Measurements from ENCODE around the gene PWWP2A. TPM values are rescaled to one million over a fixed set of nuclear protein-coding genes. Genes with fewer than 3 reads are reported as not detected.

The PWWP2A gene
- total and polyA plus RNA-seq, 2 of the 4 experiments (the other 2 are of a cell fraction) = 8.8 to 12.5 TPM

GRCh38 chr5:160081495-160081894, 37.8 kb downstream of the PWWP2A start:
- no peak overlapping the region for H3K4me3 ChIP-seq (ENCODE audit: insufficient read depth, low read depth, low read length)
- no peak overlapping the region for H4K91ac ChIP-seq (ENCODE audit: insufficient read depth, low read depth, low read length)
- no peaks in the 10 kb centered on the region for H4K20me1 ChIP-seq (ENCODE audit: insufficient read depth, low read length)
- H3K18ac ChIP-seq (ENCODE audit: low read depth, low read length) = no peak overlapping the region
- H3K9me3 ChIP-seq (ENCODE audit: control insufficient read depth, insufficient read depth, low read length) = no peaks in the 10 kb centered on the region
- no peak overlapping the region for H3K27ac ChIP-seq (ENCODE audit: insufficient read depth, low read length)
- no peak overlapping the region for H2AK9ac ChIP-seq (replicated peaks; ENCODE audit: low read depth, low read length, poor library complexity)
- ChIA-PET CTCF (interaction anchor here (0.5 to 1.8 kb wide), 3 partner anchors 31 to 310 kb away, joined by 3 to 5 read pairs (median 3); no protein-coding TSS in a partner anchor), POLR2A (ENCODE audit: unreplicated experiment) (interaction anchor here (1.0 kb wide), 1 partner anchor 85 kb away, joined by 4 read pairs; no protein-coding TSS in a partner anchor)
- H3K4ac ChIP-seq (ENCODE audit: low read depth, low read length) = no peak overlapping the region
- BruUV-seq (replicated peaks) = no TSS peak
- dilution Hi-C loops (cut with HindIII; ENCODE audit: low sequenced_read_pairs, unreplicated experiment) (no loop called here), in situ Hi-C loops (cut with MboI; ENCODE audit: low sequenced_read_pairs) (no loop called here), intact Hi-C loops (cut with micrococcal nuclease) (loop anchor here (2.0 to 10.0 kb wide), 2 partner anchors 37 to 313 kb away; partner anchors contain the start of gene PWWP2A)
- no peak overlapping the region for H3K14ac ChIP-seq (replicated peaks; ENCODE audit: low read depth, low read length)
- peak overlapping the region in 1 of 2 experiments; percentile 12; a peak in 1 of 4 replicates for H4K8ac ChIP-seq (ENCODE audit: low read depth in 2 of 2, low read length in 2 of 2)
- H2BK15ac ChIP-seq (ENCODE audit: low read depth, low read length) = no peak overlapping the region
- H3K36me3 ChIP-seq (ENCODE audit: control insufficient read depth, insufficient read depth, low read length) = peaks cover 4% of the 10 kb centered on the region; the same call in 1 of the 2 replicates
- TF ChIP-seq MAZ (IDR thresholded peaks at IDR 0.05; ENCODE audit: borderline replicate concordance, low read depth, low read length) = no peak
- TF ChIP-seq SMC3 (IDR thresholded peaks at IDR 0.05; ENCODE audit: low read depth, low read length) = no peak
- no peak for TF ChIP-seq MAFK (IDR thresholded peaks at IDR 0.05; ENCODE audit: low read depth, low read length)
- TF ChIP-seq POLR2A (IDR thresholded peaks at IDR 0.05; ENCODE audit: low read depth, low read length) = no peak
- no peak for TF ChIP-seq NFE2L2 (IDR thresholded peaks at IDR 0.05; ENCODE audit: low read depth, low read length)
- TF ChIP-seq ELK1 (IDR thresholded peaks at IDR 0.05; ENCODE audit: borderline replicate concordance, low read depth, low read length) = no peak
- TF ChIP-seq FOS (IDR thresholded peaks at IDR 0.05; ENCODE audit: low read depth, low read length) = no peak
- TF ChIP-seq RAD21 (IDR thresholded peaks at IDR 0.05; ENCODE audit: low read length) = no peak
- no peak for TF ChIP-seq CEBPB (IDR thresholded peaks at IDR 0.05; ENCODE audit: low read depth, low read length)
- TF ChIP-seq CTCF (conservative IDR thresholded peaks at IDR 0.05; ENCODE audit: low read depth, low read length) = no peak
- no peak for TF ChIP-seq MXI1 (IDR thresholded peaks at IDR 0.05; ENCODE audit: borderline replicate concordance, low read depth, low read length)
- TF ChIP-seq CHD1 (IDR thresholded peaks at IDR 0.05; ENCODE audit: low read depth, low read length) = no peak
- TF ChIP-seq RCOR1 (IDR thresholded peaks at IDR 0.05; ENCODE audit: insufficient replicate concordance, low read length) = no peak
- no peak for TF ChIP-seq RFX5 (IDR thresholded peaks at IDR 0.05; ENCODE audit: low read depth, low read length)
- no peak for TF ChIP-seq USF2 (IDR thresholded peaks at IDR 0.05; ENCODE audit: low read depth, low read length)
- no peaks in the 10 kb centered on the region for H3K27me3 ChIP-seq (ENCODE audit: control insufficient read depth, insufficient read depth, low read length)
- ATAC-seq (ENCODE audit: low read depth) (no peak), DNase-seq (no peak)
- 0 out of 2 replicates have a peak overlapping the region, but pooled peaks have one; percentile 23 for H2BK120ac ChIP-seq (ENCODE audit: low read depth, low read length)
- H2AK5ac ChIP-seq (ENCODE audit: low read depth, low read length) = no peak overlapping the region
- no peak overlapping the region for H3K4me2 ChIP-seq (ENCODE audit: low read depth, low read length)
- H4K5ac ChIP-seq (ENCODE audit: low read depth, low read length) = no peak overlapping the region
- H2BK5ac ChIP-seq (ENCODE audit: low read depth, low read length, poor library complexity, severe bottlenecking) = no peak overlapping the region
- 100% methylated on average over 1 of the region's 3 CpGs; no CpG with 5 or more reads in 1 of the 2 experiments for WGBS, 2 experiments (ENCODE audit: extremely low coverage in 2 of 2, insufficient read length in 1 of 2)
- no peak overlapping the region for H3K56ac ChIP-seq (ENCODE audit: extremely low read depth, insufficient read depth, low read length)
- H3K79me1 ChIP-seq (ENCODE audit: low read depth in 1 of 2, low read length in 2 of 2) = peaks cover 13 to 29% of the 10 kb centered on the region in 2 experiments
- H2BK20ac ChIP-seq (ENCODE audit: low read depth, low read length) = no peak overlapping the region
- peaks cover 14% of the 10 kb centered on the region for H3K4me1 ChIP-seq (ENCODE audit: control insufficient read depth, insufficient read depth, low read length)
- no peak overlapping the region for H3K23ac ChIP-seq (ENCODE audit: low read depth, low read length)
- peaks cover 9% of the 10 kb centered on the region; the same call in 1 of the 2 replicates for H3K9me1 ChIP-seq (ENCODE audit: insufficient read depth, low read length)
- no peak overlapping the region for H2AFZ ChIP-seq (replicated peaks; ENCODE audit: low read length, poor library complexity)
- H3K9ac ChIP-seq (ENCODE audit: low read depth, low read length) = no peak overlapping the region

Measured in IMR-90 (cell line).